ENCODE measurements around the gene MTCL1.

MTCL1 gene

GRCh38 chr18:8795586-8796325 is 90.4 kb downstream of the MTCL1 start:
- DNase-seq, result no peak

DNA sequence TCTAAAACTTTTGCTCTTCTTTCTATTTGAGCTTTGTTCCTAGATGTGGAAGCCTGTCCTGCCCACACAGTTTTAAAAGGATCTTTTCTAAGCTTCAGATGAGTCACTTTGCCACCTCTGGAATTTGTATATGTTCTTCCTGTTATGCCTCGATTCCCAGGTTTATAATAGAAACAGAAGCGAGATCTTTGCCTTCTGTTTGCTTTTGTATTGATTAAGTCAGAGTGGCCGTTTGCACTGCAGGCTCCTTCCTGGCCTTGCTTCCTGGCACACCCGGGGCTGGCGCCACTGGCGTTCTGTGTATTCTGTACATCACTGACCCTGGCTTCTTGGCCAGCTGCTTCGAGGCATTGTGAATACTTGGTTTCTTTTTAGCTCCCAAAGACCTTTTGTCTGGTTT is 91.8 kb downstream of the MTCL1 start:
- DNase-seq, result no peak

DNA sequence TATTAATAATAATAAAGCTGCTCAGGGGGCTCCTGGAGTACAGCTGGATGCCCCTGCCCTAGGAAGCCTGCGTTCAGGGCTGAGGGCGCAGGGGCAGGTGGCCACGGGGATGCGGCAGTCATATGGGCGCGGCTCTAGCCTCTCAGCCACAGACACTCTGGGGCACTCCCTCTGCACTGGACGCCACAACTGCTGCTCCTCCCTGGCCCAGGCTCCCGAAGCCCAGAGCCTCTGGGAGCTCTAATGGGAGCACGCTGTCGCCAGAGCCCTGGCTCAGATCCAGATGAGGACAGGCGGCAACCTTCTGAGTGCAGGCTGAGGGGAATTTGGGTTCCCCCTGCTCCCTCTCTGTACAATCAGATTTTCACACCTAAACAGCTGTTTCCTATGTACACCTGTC is 93.6 kb downstream of the MTCL1 start:
- peak; percentile 25 for DNase-seq

- DNase-seq, result no peak
These were observed 94.5 kb downstream of the MTCL1 start for GRCh38 chr18:8799596-8800441.

GRCh38 chr18:8800445-8800844 is 95.1 kb downstream of the MTCL1 start:
- no peak for DNase-seq

DNA sequence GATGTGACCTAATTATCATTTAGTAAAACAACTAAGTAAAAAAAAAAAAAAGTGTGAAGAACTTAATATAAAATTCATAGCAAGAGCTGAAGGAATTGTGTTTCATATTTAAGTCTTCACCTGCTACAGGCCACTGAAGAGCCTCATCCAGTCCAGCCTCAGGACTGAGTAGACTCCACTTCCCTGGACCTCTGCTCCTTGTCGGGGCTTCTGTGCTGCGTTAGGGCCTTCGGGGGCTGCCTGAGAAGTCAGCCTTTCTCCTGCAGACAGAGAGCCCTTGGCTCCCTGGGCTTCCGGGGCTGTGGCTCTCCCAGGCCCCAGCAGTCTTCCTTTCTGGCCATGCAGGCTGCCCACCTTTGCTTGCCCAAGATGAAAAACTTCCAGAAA is 95.5 kb downstream of the MTCL1 start:
- no peak for DNase-seq

GRCh38 chr18:8801263-8801901 is 96.0 kb downstream of the MTCL1 start:
- DNase-seq, result no peak

GRCh38 chr18:8802017-8802672 is 96.8 kb downstream of the MTCL1 start:
- no peak for DNase-seq

DNA sequence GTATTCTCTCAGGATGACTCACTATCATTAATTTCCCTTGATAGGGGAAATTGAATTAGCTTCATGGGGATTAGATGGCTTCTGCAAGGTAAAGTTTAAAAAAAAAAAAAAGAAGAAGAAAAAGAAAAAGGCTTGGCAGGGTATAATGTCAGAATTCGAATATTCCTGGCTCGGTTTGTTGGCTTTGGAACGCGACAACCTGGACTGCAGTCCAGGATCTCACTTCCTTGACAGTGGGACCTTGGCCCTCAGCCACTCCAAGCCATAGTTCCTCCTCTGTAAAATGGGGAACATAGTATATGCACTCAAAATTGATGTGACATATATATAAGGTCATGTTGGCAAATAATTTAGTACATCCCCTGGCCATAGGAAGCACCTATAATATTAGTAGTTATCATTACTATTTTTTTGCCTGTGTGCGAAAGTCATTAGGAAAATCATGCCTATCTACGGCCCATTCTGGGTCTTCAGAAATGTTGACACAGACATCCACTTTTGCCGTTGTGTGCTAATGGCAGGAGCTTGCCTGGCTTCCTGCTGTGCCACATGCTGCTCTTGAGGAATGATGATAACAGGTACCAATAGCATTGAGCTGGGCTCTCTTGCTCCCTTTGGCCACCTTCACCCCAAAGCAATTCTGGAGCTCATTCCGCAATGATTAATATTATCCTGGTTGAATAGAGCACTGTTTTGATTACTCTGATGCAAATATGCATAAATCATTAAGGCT is 97.9 kb downstream of the MTCL1 start:
- DNase-seq, result no peak

DNA sequence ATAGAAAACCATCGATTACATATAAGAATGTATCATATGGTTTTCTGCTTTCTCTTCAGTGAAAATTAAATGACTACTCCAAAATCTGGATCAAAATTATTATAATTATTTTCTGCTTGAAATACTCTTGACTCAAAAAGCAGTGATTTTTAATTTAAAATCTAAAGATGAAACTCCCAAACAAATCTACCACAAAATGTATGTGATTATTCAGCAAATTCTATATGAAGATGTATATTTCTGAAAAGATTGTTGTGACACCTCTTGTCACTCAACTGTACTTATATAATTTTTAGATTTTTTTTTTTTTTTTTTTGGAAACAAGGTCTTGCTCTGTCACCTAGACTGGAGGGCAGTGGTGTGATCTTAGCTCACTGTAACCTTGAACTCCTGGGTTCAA is 98.6 kb downstream of the MTCL1 start:
- no peak for DNase-seq

DNA sequence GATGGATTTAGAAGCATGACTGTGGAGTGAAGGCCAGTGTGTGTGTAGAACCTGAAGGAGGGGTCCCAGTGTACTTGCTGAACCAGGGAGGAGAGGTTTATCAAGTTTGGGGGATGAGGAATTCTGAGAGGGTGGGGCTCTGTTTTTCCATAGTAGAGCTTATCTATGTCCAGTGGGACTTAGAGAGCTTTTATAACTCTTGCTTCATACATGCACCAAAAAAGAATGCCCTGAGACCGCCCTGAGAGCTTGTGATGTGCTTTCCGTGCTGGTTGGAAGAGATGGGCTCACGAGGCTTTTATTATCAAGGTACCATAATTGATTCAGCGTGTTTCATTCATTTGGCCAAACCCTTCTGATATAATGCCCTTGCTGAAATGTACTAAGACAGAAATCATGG is 100.2 kb downstream of the MTCL1 start:
- no peak for DNase-seq

- no peak for DNase-seq
These were observed 100.9 kb downstream of the MTCL1 start for GRCh38 chr18:8806100-8806797.

- no peak for DNase-seq
These were observed 101.6 kb downstream of the MTCL1 start for GRCh38 chr18:8806798-8807487.

DNA sequence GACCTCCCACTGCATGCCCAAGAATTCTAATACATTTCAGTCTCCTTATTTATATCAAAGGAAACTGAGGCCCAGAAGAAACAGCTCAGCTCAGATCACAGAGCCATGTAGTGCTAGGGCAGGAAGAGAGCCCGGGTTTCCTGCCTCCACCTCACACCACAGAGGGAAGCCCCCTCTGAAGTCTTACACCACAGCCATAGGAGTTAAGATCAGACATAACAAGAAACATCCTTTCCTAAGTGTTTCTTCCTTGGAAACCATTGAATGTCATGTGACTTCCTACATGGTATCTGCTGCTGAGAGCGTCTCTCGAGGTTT is 102.1 kb downstream of the MTCL1 start:
- no peak for DNase-seq

DNA sequence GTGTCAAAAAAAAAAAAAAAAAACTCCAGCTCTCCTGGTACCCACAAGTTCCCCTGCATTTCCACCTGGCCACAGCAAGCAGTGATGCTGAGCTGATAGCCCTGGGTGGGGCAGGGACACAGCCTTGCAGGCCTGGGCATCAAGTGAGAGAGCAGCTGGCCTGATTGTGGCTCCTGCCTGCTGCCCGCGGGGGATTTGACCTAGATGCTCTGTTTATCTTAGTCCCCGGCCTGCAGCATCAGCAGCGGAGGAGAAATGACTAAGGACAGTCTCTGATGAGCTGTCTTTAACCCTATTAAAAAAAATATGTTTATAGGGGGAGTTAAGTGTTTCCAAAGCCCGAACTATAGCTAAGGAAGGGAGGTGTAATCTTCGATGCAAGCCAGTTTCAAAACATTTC is 102.6 kb downstream of the MTCL1 start:
- no peak for DNase-seq

- no peak for DNase-seq
These were observed 104.2 kb downstream of the MTCL1 start for GRCh38 chr18:8809514-8809913.

GRCh38 chr18:8810157-8810556 is 104.8 kb downstream of the MTCL1 start:
- DNase-seq, result no peak

DNA sequence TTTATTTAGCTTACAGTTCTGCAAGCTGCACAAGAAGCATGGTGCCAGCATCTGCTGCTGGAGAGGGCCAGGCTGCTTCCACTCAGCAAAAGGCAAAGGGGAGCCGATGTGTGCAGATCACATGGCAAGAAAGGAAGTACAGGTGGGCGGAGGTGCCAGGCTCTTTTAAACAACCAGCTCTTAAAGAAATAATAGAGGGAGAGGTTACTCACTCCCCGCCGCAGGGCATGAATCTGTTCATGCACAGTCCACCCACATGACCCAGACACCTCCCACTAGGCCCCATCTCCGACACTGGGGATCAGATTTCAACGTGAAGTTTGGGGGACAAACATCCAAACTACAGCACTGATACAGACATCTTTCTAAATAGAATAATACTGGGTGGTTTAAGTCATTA is 105.8 kb downstream of the MTCL1 start:
- no peak for DNase-seq

DNA sequence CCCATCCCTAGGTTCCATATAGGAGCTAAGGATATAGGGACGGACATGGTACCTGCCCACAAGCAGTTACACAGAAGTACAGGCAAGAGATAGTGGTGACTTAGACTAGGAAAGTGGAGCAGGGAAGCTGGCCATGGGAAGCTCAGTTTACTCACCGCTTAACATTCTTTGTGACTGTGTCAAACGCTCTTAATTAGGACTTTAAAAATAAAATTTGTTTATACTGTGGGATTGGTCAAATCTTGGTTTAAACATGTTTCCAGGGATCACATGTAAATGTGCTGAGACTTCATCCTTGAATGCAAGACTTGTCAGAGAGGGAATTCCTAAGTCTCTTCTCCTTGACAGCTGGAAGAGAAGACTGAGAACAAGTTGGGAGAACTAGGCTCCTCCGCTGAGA is 107.3 kb downstream of the MTCL1 start:
- no peak for DNase-seq

DNA sequence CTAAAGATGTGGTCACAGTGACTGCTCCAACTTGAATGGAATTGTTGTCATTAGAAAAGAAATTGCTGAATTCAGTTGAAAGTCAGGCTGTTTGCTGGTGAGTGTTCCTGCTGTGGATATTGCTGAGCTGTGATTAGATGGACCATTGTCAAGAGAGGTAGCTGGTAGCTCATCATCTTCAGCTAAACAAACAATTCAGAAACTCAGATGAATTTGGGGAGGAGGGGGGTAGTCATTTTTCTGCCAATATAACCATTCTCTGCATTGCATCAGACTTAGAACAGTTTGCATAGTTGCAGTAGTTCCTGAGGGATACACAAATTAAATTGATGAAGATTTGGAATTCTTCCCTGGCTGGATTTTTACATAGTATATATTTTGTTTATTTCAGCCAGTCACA is 108.3 kb downstream of the MTCL1 start:
- no peak for DNase-seq

- DNase-seq, result no peak
These were observed 108.8 kb downstream of the MTCL1 start for GRCh38 chr18:8814206-8814605.

DNA sequence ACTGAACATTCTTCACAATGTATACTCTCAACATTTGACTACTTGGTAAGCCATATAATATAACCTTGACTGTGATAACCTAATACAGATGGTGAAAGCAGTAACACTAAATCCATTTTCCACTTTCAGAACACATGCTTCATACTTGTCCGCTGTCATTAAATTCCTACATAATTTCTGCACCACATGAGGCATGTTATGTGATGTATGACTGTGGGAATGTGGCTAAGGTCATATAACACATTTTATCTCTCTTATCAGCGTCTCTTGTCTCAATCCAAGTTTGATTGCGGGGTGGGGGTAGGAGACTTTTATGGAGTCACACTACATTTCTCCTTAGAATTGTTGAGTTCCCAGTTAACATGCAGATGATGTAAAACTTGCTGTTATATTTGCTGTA is 110.9 kb downstream of the MTCL1 start:
- no peak for DNase-seq
